C4-2B (cell line): ENCODE measurements around the gene ST6GALNAC3.

ENCODE experiments used
- ZFX ChIP-seq: fragments of 450-650 bp; IDR thresholded peaks from 2 replicates; pipeline ENCODE4 v1.6.1; 2017
- TF ChIP-seq, protein P1 (sequence below): fragments of 450-650 bp; conservative IDR thresholded peaks from 2 replicates; pipeline ENCODE4 v1.5.1; 2017; ENCODE audit warnings: mild to moderate bottlenecking

DNA sequence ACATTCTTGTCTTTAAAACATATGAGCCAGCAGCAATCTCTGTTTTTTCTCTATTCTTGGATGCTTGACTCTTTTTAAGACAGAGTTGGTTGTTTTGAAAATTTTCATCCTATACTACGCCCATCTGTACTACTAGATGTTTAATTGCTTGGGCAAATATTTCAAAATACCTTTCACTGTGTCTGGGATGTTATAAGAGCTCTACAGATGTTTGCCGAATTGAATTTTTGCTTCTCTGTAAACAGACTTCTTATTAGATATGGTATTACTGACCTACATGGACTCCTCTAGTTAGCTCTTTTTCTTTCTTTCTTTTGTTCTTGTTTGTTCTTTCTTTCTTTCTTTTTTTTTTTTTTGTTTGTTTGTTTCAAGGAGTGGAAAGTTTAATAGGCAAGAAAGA lies 345.1 kb downstream of the ST6GALNAC3 start:
- TF ChIP-seq, protein P1, sequence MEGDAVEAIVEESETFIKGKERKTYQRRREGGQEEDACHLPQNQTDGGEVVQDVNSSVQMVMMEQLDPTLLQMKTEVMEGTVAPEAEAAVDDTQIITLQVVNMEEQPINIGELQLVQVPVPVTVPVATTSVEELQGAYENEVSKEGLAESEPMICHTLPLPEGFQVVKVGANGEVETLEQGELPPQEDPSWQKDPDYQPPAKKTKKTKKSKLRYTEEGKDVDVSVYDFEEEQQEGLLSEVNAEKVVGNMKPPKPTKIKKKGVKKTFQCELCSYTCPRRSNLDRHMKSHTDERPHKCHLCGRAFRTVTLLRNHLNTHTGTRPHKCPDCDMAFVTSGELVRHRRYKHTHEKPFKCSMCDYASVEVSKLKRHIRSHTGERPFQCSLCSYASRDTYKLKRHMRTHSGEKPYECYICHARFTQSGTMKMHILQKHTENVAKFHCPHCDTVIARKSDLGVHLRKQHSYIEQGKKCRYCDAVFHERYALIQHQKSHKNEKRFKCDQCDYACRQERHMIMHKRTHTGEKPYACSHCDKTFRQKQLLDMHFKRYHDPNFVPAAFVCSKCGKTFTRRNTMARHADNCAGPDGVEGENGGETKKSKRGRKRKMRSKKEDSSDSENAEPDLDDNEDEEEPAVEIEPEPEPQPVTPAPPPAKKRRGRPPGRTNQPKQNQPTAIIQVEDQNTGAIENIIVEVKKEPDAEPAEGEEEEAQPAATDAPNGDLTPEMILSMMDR: no peak
- TF ChIP-seq ZFX: no peak
